PC-3 (cell line): ENCODE data around the gene TCEA2.

Experiments
- CTCF ChIP-seq: fragments of 300-600 bp; sonication (generic); conservative IDR thresholded peaks from 2 replicates; pipeline ENCODE4 v1.5.1; 2017; ENCODE audit warnings: antibody characterized with exemption, low read depth, mild to moderate bottlenecking, low read length
- EZH2 ChIP-seq: fragments of 300-600 bp; sonication (generic); IDR thresholded peaks from one replicate; pipeline ENCODE4 v1.6.1; 2017; ENCODE audit warnings: antibody characterized with exemption, mild to moderate bottlenecking, low read length; ENCODE audit not compliant: unreplicated experiment
- EZH2phosphoT487 ChIP-seq: fragments of 300-600 bp; sonication (generic); IDR thresholded peaks from 2 replicates; pipeline ENCODE4 v1.6.1; 2018; ENCODE audit warnings: mild to moderate bottlenecking, antibody characterized with exemption, low read length, borderline replicate concordance

- TF ChIP-seq CTCF = no peak
- TF ChIP-seq EZH2 = no peak
- no peak for TF ChIP-seq EZH2phosphoT487
Measured at GRCh38 chr20:64100566-64100888, 37.5 kb downstream of the TCEA2 start.
